Common myeloid progenitor, CD34-positive (primary cell): ENCODE results near the gene EFCAB6.

Source experiments
- CTCF ChIA-PET: fragments of 350-600 bp; sonication (Branson Sonifier 250); formaldehyde crosslinking; loops from one replicate; lab custom pipeline; 2021; ENCODE audit warnings: antibody characterized with exemption; lab: Charles Lee
- POLR2A ChIA-PET: fragments of 350-600 bp; sonication (Branson Sonifier 250); formaldehyde crosslinking; loops from one replicate; lab custom pipeline; 2021; ENCODE audit warnings: antibody characterized with exemption; lab: Charles Lee
- DNase-seq, 3 donors: peaks; one replicate each; pipeline versions ENCODE4 v3.0.0 to v3.0.0-alpha.2; 2013
- H3K27ac ChIP-seq, 2 experiments: 1 replicate in 1 of 2; 2 replicates in 1 of 2; pipeline ENCODE4 v1.7.0; 2013; ENCODE audit warnings: inconsistent platforms in 2 of 2, low read length in 2 of 2, mild to moderate bottlenecking in 2 of 2, low read depth in 1 of 2, moderate library complexity in 1 of 2; ENCODE audit not compliant: severe bottlenecking in 2 of 2, insufficient read depth in 1 of 2, poor library complexity in 1 of 2
- H3K27me3 ChIP-seq, 5 experiments: replicated peaks in 2 of 5; 1 replicate in 3 of 5; 2 replicates in 2 of 5; pipeline versions ENCODE4 v1.6.1 to v1.7.0; 2013; ENCODE audit warnings: low read length in 4 of 5, mild to moderate bottlenecking in 2 of 5, moderate library complexity in 2 of 5, inconsistent platforms in 1 of 5; ENCODE audit not compliant: insufficient read depth in 5 of 5, control insufficient read depth in 4 of 5
- H3K36me3 ChIP-seq, 4 experiments: 1 replicate in 2 of 4; 2 replicates in 2 of 4; pipeline versions ENCODE4 v1.6.1 to v1.7.0; 2013; ENCODE audit warnings: low read length in 3 of 4, control low read depth in 1 of 4, mild to moderate bottlenecking in 1 of 4; ENCODE audit not compliant: control insufficient read depth in 4 of 4, insufficient read depth in 4 of 4
- H3K4me1 ChIP-seq, 4 experiments: 1 replicate in 3 of 4; 2 replicates in 1 of 4; pipeline versions ENCODE4 v1.6.1 to v1.7.1; 2013; ENCODE audit warnings: low read length in 3 of 4, mild to moderate bottlenecking in 3 of 4, control low read depth in 1 of 4, inconsistent platforms in 1 of 4, moderate library complexity in 1 of 4; ENCODE audit not compliant: control insufficient read depth in 4 of 4, insufficient read depth in 4 of 4; ENCODE audit errors: control extremely low read depth in 1 of 4
- H3K4me3 ChIP-seq, 7 experiments: 1 replicate in 4 of 7; 2 replicates in 3 of 7; pipeline versions ENCODE4 v1.5.1 to v1.7.0; 2013; ENCODE audit warnings: mild to moderate bottlenecking in 7 of 7, low read length in 6 of 7, moderate library complexity in 6 of 7, inconsistent platforms in 2 of 7, low read depth in 2 of 7, control low read depth in 1 of 7; ENCODE audit not compliant: insufficient read depth in 4 of 7, control insufficient read depth in 1 of 7; ENCODE audit errors: extremely low read depth in 1 of 7
- H3K9me3 ChIP-seq, 5 experiments: 1 replicate in 4 of 5; 2 replicates in 1 of 5; pipeline versions ENCODE4 v1.6.1 to v1.7.1; 2013; ENCODE audit warnings: low read length in 4 of 5, mild to moderate bottlenecking in 2 of 5, inconsistent platforms in 1 of 5, low read depth in 1 of 5, moderate library complexity in 1 of 5; ENCODE audit not compliant: control insufficient read depth in 4 of 5, insufficient read depth in 2 of 5; ENCODE audit errors: control extremely low read depth in 1 of 5
- WGBS: methylation state at CpG from one replicate; pipeline ENCODE4 v1.1.5; 2013; ENCODE audit not compliant: insufficient coverage; 5-methylcytosine and 5-hydroxymethylcytosine counted together

Gene EFCAB6

DNA sequence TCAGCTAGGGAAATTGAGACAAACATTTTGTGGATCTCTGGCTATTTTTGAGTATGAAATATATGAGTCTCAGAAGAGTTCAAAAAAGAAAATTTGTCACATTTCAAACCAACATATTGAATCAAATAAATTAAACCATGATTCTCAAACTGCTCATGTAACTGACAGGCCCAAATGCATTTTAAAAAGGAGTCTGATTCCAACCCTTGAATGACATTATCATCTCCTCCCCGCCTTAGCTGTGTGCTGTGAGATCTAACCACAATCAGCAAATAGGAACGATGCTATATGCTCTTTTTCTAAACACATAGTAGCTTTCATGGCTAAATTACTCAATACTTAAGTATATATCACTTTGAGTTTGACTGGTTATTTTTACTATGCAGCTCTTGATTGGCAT is 57.1 kb downstream of the EFCAB6 start:
- Histone ChIP-seq H3K27ac (no peak overlapping the region), H3K36me3 (no peaks in the 10 kb centered on the region), H3K4me3 (no peak overlapping the region), H3K4me1 (no peaks in the 10 kb centered on the region), H3K27me3 (peaks cover 0 to 5% (median 2%) of the 10 kb centered on the region in 5 experiments), H3K9me3 (peaks cover 0 to 2% (median 0%) of the 10 kb centered on the region in 5 experiments)
- CTCF ChIA-PET = interaction anchor here (0.9 to 2.0 kb wide), 2 partner anchors 9 to 12 kb away, joined by 3 to 9 read pairs; no protein-coding TSS in a partner anchor
- no peak for DNase-seq
- POLR2A ChIA-PET = no interaction called here
- no CpG with 5 or more reads among the region's 2 CpGs for WGBS

DNA sequence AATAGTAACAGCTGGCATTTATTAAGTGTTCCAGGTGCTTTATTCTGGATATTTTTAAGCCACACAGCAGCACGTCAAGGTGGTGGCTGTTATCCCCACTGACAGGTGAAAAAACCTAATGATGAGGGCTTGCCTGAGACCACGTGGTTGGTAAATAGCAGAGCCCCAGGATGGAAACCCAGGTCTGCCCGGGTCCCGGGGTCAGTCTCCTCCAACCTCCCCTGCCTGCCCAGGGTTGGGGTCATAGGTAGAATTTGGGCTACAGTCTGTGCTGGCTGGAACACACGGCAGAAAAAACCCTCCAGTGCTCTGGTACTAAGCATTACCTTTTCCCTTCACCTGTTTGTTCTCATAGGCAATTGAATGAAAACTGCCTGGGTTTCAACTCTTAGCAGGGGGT is 57.9 kb downstream of the EFCAB6 start:
- no peak overlapping the region for H3K27ac ChIP-seq
- POLR2A ChIA-PET = no interaction called here

DNA sequence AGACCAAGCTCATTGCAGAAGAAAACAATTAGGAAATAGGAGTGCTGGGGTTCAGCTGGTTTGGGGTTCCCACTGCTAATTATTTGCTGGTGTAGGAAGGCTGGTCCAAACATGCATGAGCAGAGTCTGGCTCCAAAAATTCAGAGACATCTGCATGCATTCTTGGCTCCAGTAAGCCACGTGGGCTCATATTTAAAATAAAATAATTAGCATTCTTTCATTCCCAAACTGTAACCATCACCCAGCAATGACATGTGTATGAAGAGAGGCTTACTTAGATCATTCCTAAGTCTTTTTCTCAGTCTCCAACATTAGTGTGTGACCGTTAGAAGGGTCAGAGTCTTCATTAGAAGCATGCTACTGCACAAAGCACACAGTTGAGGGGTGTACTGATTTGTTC is 58.4 kb downstream of the EFCAB6 start:
- Histone ChIP-seq H3K27me3 (peaks cover 2 to 7% (median 5%) of the 10 kb centered on the region in 5 experiments), H3K4me3 (no peak overlapping the region), H3K27ac (no peak overlapping the region), H3K9me3 (peaks cover 0 to 2% (median 0%) of the 10 kb centered on the region in 5 experiments), H3K36me3 (no peaks in the 10 kb centered on the region), H3K4me1 (no peaks in the 10 kb centered on the region)
- WGBS = no CpG with 5 or more reads among the region's 2 CpGs
- POLR2A ChIA-PET = no interaction called here
- DNase-seq = no peak
- CTCF ChIA-PET = no interaction called here

More for the DNA sequence above, 57.9 kb downstream of the EFCAB6 start:
- Histone ChIP-seq H3K4me3 (no peak overlapping the region), H3K9me3 (peaks cover 0 to 2% (median 0%) of the 10 kb centered on the region in 5 experiments), H3K4me1 (no peaks in the 10 kb centered on the region), H3K36me3 (no peaks in the 10 kb centered on the region), H3K27me3 (peaks cover 2 to 5% (median 4%) of the 10 kb centered on the region in 5 experiments)
- 93% methylated on average over 4 of the region's 5 CpGs for WGBS
- CTCF ChIA-PET = interaction anchor here (2.0 kb wide), 1 partner anchor 9 kb away, joined by 9 read pairs; no protein-coding TSS in a partner anchor
- DNase-seq = no peak

DNA sequence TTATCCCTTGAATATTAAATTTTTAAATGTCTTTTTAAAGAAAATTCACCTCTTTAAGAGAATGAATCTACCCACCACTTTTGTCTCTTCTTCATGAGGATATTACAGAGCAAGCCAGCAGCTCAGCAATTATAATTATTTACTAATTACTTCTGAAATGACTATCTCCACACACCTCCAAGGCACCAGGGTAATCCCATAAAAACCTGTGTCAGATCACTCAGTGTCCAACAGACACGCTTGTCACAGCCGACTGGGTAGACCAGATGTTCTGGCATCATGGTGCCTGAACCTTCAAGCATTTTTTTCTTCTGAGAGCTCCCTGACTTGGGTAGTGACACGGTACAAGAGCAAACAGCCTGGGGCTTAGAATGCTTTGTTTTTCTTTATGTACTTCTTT is 61.4 kb downstream of the EFCAB6 start:
- no peaks in the 10 kb centered on the region for H3K9me3 ChIP-seq
- H3K27me3 ChIP-seq = peaks cover 2 to 9% (median 5%) of the 10 kb centered on the region in 5 experiments
- no peak overlapping the region for H3K4me3 ChIP-seq
- no peak for DNase-seq
- WGBS = 70% methylated on average over 2 of the region's 3 CpGs
- no peaks in the 10 kb centered on the region for H3K4me1 ChIP-seq
- ChIA-PET POLR2A (interaction anchor here (0.6 kb wide), 1 partner anchor 28 kb away, joined by 3 read pairs; no protein-coding TSS in a partner anchor), CTCF (no interaction called here)
- no peaks in the 10 kb centered on the region for H3K36me3 ChIP-seq
- no peak overlapping the region for H3K27ac ChIP-seq

DNA sequence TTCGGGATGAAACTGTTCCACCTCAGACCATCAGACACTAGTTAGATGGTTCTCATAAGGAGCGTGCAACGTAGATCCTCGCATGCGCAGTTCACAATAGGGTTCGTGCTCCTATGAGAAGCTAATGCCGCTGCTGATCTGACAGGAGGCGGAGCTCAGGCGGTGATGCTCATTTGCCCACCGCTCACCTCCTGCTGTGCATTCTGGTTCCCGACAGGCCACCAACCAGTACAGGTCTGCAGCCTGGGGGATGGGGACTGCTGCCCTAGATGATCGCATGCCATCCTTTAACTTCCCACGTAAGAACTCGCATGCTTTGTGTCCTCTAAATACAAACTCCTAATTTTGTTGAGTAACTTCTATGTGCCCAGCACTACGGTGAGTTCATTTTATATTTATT is 62.6 kb downstream of the EFCAB6 start:
- H3K9me3 ChIP-seq = no peaks in the 10 kb centered on the region
- no peak for DNase-seq
- ChIA-PET POLR2A (no interaction called here), CTCF (no interaction called here)
- WGBS = 90% methylated on average over 15 of the region's 15 CpGs
- H3K27me3 ChIP-seq = peaks cover 2 to 8% (median 5%) of the 10 kb centered on the region in 5 experiments
- no peaks in the 10 kb centered on the region for H3K4me1 ChIP-seq
- H3K4me3 ChIP-seq = no peak overlapping the region
- no peaks in the 10 kb centered on the region for H3K36me3 ChIP-seq
- H3K27ac ChIP-seq = no peak overlapping the region

DNA sequence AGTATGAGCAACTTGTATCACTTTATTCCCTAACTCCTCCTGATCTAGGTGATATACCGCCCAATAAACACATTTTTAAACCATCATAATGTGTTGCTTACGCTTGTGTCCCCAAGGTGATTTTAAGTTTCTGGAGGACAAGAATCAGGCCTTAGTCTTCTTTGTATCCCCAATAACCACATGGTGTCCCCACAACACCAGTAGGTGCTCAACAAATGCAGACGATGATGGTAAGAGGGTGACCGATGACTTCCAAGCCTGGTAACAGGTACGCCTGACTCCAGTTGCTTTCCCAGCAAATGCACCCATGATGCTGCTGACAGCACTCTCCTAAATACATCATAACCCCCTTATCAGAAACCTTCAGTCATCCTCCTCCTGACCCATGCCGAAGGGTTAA is 64.2 kb downstream of the EFCAB6 start:
- DNase-seq = no peak
- Histone ChIP-seq H3K4me3 (no peak overlapping the region), H3K4me1 (no peaks in the 10 kb centered on the region), H3K36me3 (no peaks in the 10 kb centered on the region), H3K9me3 (no peaks in the 10 kb centered on the region), H3K27me3 (peaks cover 0 to 5% (median 5%) of the 10 kb centered on the region in 5 experiments), H3K27ac (no peak overlapping the region)
- ChIA-PET CTCF (no interaction called here), POLR2A (no interaction called here)
- 97% methylated on average over 5 of the region's 6 CpGs for WGBS

DNA sequence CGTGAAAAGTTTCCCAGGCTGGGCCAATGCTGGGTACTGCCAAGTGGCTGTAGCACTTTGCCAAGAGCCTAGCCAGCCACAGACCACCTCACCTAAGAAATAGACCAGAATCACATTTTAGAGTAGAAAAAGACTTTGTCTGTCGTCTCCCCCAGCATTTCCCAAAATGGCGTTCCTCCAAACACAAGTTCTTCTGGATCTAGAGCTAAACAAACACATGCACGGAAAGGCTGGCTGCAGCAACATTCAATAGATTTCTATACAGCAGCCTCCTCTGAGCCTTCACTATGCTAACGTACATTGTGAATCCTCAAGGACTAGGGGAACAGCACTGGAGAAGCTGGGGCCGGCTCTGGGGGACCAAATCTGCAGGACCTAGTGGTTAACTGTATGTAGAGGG is 65.0 kb downstream of the EFCAB6 start:
- Histone ChIP-seq H3K4me3 (no peak overlapping the region), H3K27me3 (peaks cover 0 to 5% (median 5%) of the 10 kb centered on the region in 5 experiments), H3K27ac (no peak overlapping the region), H3K4me1 (no peaks in the 10 kb centered on the region), H3K36me3 (no peaks in the 10 kb centered on the region), H3K9me3 (no peaks in the 10 kb centered on the region)
- ChIA-PET POLR2A (interaction anchor here (1.2 kb wide), 1 partner anchor 12 kb away, joined by 3 read pairs; no protein-coding TSS in a partner anchor), CTCF (interaction anchor here (2.6 kb wide), 1 partner anchor 8 kb away, joined by 9 read pairs; no protein-coding TSS in a partner anchor)
- no peak for DNase-seq
- WGBS = 94% methylated on average over 5 of the region's 6 CpGs
